HepG2 (cell line): ENCODE data around the gene RAC3. TPM values are rescaled to one million over a fixed set of nuclear protein-coding genes. Genes with fewer than 3 reads are reported as not detected.
A peak's percentile ranks its signal among the peaks of the same experiment; 100 is the strongest.

ENCODE experiments used
- CREB1 ChIP-seq, 2 experiments: fragments of 450-650 bp in 1 of 2; IDR thresholded peaks; 2 replicates each; pipeline ENCODE4 v1.6.1; 2016 to 2017; ENCODE audit warnings: control low read depth in 1 of 2, mild to moderate bottlenecking in 1 of 2, missing compliant biosample characterization in 1 of 2, missing genetic modification characterization in 1 of 2
- GABPA ChIP-seq, 2 experiments: IDR thresholded peaks; 2 replicates each; pipeline ENCODE4 v1.6.1; 2011 to 2016; ENCODE audit warnings: low read depth in 2 of 2, low read length in 1 of 2, missing biosample characterization in 1 of 2, missing genetic modification characterization in 1 of 2
- HNF4A ChIP-seq: sonication (generic); formaldehyde crosslinking; IDR thresholded peaks from 2 replicates; pipeline ENCODE4 v1.4.0; 2020; ENCODE audit warnings: missing genetic modification reagents
- HOXA3 ChIP-seq: sonication (generic); formaldehyde crosslinking; IDR thresholded peaks from 2 replicates; pipeline ENCODE4 v1.5.0; 2020; ENCODE audit warnings: missing genetic modification reagents
- IRF1 ChIP-seq: sonication (generic); formaldehyde crosslinking; IDR thresholded peaks from 2 replicates; pipeline ENCODE4 v1.4.0; 2020; ENCODE audit warnings: low read depth, mild to moderate bottlenecking, missing genetic modification reagents
- MED13 ChIP-seq: sonication (generic); formaldehyde crosslinking; IDR thresholded peaks from 2 replicates; pipeline ENCODE4 v1.5.0; 2020; ENCODE audit warnings: missing genetic modification reagents
- SMAD1 ChIP-seq: sonication (generic); formaldehyde crosslinking; IDR thresholded peaks from 2 replicates; pipeline ENCODE4 v1.4.0; 2020; ENCODE audit warnings: missing genetic modification reagents, low read depth, mild to moderate bottlenecking, borderline replicate concordance
- ZFP90 ChIP-seq: sonication (generic); formaldehyde crosslinking; IDR thresholded peaks from 2 replicates; pipeline ENCODE4 v1.8.0; 2022; ENCODE audit warnings: missing genetic modification reagents, mild to moderate bottlenecking, inconsistent platforms, borderline replicate concordance
- ZNF143 ChIP-seq: sonication (generic); formaldehyde crosslinking; IDR thresholded peaks from 2 replicates; pipeline ENCODE4 v1.4.0; 2020; ENCODE audit warnings: missing genetic modification reagents
- ZNF263 ChIP-seq: sonication (generic); formaldehyde crosslinking; IDR thresholded peaks from 2 replicates; pipeline ENCODE4 v1.4.0; 2020; ENCODE audit warnings: missing genetic modification reagents
- ZNF335 ChIP-seq: sonication (generic); formaldehyde crosslinking; IDR thresholded peaks from 2 replicates; pipeline ENCODE4 v1.4.0; 2020; ENCODE audit warnings: missing genetic modification reagents
- ZNF468 ChIP-seq: sonication (generic); formaldehyde crosslinking; IDR thresholded peaks from 2 replicates; pipeline ENCODE4 v1.8.0; 2022; ENCODE audit warnings: mild to moderate bottlenecking, moderate library complexity, missing genetic modification reagents
- ZNF496 ChIP-seq: sonication (generic); formaldehyde crosslinking; IDR thresholded peaks from 2 replicates; pipeline ENCODE4 v1.8.1; 2023; ENCODE audit warnings: mild to moderate bottlenecking, moderate library complexity, missing genetic modification reagents; ENCODE audit not compliant: insufficient replicate concordance
- ZNF703 ChIP-seq: sonication (generic); formaldehyde crosslinking; IDR thresholded peaks from 2 replicates; pipeline ENCODE4 v1.5.1; 2020; ENCODE audit warnings: missing genetic modification reagents, mild to moderate bottlenecking, moderate library complexity, borderline replicate concordance
- ZSCAN21 ChIP-seq: sonication (generic); formaldehyde crosslinking; IDR thresholded peaks from 2 replicates; pipeline ENCODE4 v1.8.0; 2022; ENCODE audit warnings: mild to moderate bottlenecking, missing genetic modification reagents, moderate library complexity, borderline replicate concordance
- polyA plus RNA-seq, 8 experiments: library from polyadenylated mRNA; depleted of rRNA in 3 of 8; stranded (reverse) in 7 of 8; unstranded in 1 of 8; fragments of >200 nt; fragmentation: Illumina TruSeq in 4 of 8; extraction: Trizol in 4 of 8; gene quantifications; 2 replicates each; pipeline versions ENCODE4 v1.2.1 to v1.2.3, GENCODE V29; 2011 to 2016; ENCODE audit warnings: low read depth in 4 of 8, missing spikeins in 1 of 8, mixed read lengths in 1 of 8; ENCODE audit not compliant: insufficient read depth in 1 of 8
- total RNA-seq, 5 experiments: library from RNA; depleted of rRNA; stranded (reverse); fragments of >200 nt; fragmentation: Illumina TruSeq; extraction: Trizol; gene quantifications; 2 replicates each; pipeline ENCODE4 v1.2.3, GENCODE V29; 2016; ENCODE audit warnings: low read depth in 1 of 5
- TF ChIP-seq, protein P1 (sequence below): sonication (generic); formaldehyde crosslinking; IDR thresholded peaks from 2 replicates; pipeline ENCODE4 v1.8.1; 2023; ENCODE audit warnings: mild to moderate bottlenecking, moderate library complexity, missing genetic modification reagents
- TF ChIP-seq, protein P2 (sequence below): sonication (generic); formaldehyde crosslinking; IDR thresholded peaks from 2 replicates; pipeline ENCODE4 v1.5.1; 2020; ENCODE audit warnings: missing genetic modification reagents, mild to moderate bottlenecking, borderline replicate concordance
- TF ChIP-seq, protein P3 (sequence below): sonication (generic); formaldehyde crosslinking; IDR thresholded peaks from 2 replicates; pipeline ENCODE4 v1.4.0; 2020; ENCODE audit warnings: missing genetic modification reagents
- TF ChIP-seq, protein P4 (sequence below): IDR thresholded peaks from 2 replicates; pipeline ENCODE4 v1.6.1; 2016; ENCODE audit warnings: missing compliant biosample characterization, missing genetic modification reagents, borderline replicate concordance

Gene RAC3
- total and polyA plus RNA-seq, 2 of the 13 experiments (the other 11 are each of a cell fraction or from before 2014, with no cell fraction given), result 10.5 to 21.3 TPM

DNA sequence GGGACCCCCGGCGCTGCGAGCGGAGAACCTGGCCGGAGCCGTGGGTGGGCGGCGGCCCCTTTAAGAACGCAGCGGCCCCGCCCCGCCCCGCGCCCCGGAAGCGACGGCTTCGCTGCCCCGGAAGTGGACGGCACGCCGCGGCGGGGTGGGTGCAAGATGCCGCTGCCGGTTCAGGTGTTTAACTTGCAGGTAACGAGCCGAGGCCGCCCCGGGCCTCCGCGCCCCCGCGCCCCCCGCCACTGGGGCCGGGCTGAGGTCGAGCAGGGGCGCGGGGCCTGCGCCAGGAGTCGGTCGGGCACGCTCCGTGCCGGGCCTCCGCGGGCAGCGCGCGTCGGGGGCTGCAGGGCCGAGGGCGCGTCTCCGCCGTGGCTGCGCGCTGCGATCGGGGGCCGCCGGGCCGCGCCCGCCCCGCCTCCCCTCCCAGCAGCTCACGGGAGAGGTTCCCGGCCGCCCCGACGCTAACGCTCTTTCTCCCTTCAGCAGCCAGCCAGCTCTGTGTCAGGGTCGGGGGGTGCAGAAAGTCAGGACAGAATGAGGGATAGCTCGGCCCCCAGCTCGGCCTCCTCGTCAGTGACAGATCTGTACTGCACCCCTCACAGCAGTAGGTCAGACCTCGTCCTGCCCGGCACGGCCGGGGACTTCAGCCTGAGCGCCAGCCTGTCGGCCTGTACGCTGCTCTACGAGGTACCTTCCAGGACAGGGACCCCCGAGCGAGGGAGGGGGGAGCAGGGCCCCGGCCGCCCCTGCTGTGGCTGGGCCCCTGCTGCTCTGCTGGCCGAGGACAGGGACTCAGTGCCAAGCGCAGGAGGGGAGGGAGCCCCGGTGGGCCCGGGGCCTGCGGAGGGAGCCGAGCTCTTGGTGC lies 20.5 kb downstream of the RAC3 start, which contains the start of the genes GPS1 and RFNG (continued):
- TF ChIP-seq ZNF263 (CRISPR knock-in tag) (0 out of 2 replicates have a peak, but pooled peaks have one; percentile 48), ZFP90 (0 out of 2 replicates have a peak, but pooled peaks have one; percentile 47), ZNF335 (CRISPR knock-in tag) (no peak), GABPA (IDR thresholded peaks at IDR 0.05; ENCODE audit: low read depth, low read length) (no peak), GABPA (CRISPR knock-in tag; IDR thresholded peaks at IDR 0.05; ENCODE audit: low read depth) (peak; percentile 88), ZNF496 (no peak), ZSCAN21 (peak; percentile 50; the same call in 1 of the 2 replicates), IRF1 (CRISPR knock-in tag) (no peak), CREB1 (IDR thresholded peaks at IDR 0.05) (peak; percentile 53; the same call in 1 of the 2 replicates), CREB1 (CRISPR knock-in tag; IDR thresholded peaks at IDR 0.05) (no peak), ZNF143 (CRISPR knock-in tag) (no peak), ZNF468 (CRISPR knock-in tag) (no peak), ZNF703 (CRISPR knock-in tag) (no peak), SMAD1 (no peak), HNF4A (CRISPR knock-in tag) (no peak), MED13 (CRISPR knock-in tag) (0 out of 2 replicates have a peak, but pooled peaks have one; percentile 3), HOXA3 (CRISPR knock-in tag) (peak; percentile 60; the same call in 1 of the 2 replicates)
- TF ChIP-seq, protein P1, sequence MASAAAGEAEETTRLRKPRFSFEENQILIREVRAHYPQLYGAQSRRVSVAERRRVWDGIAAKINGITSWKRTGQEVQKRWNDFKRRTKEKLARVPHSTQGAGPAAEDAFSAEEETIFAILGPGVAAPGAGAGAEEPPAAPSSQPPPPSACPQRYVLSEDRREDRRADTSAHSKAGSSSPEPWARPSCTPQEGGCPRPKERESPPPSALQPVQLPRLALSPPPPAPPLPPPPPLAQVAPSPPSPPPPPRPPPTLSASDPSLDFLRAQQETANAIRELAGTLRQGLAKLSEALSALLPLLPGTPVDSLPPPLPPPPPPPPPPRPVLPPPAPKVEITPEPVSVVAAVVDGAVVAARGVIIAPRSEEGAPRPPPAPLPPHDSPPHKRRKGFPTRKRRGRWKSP (CRISPR knock-in tag), result peak; percentile 50; the same call in 1 of the 2 replicates
- TF ChIP-seq, protein P2, sequence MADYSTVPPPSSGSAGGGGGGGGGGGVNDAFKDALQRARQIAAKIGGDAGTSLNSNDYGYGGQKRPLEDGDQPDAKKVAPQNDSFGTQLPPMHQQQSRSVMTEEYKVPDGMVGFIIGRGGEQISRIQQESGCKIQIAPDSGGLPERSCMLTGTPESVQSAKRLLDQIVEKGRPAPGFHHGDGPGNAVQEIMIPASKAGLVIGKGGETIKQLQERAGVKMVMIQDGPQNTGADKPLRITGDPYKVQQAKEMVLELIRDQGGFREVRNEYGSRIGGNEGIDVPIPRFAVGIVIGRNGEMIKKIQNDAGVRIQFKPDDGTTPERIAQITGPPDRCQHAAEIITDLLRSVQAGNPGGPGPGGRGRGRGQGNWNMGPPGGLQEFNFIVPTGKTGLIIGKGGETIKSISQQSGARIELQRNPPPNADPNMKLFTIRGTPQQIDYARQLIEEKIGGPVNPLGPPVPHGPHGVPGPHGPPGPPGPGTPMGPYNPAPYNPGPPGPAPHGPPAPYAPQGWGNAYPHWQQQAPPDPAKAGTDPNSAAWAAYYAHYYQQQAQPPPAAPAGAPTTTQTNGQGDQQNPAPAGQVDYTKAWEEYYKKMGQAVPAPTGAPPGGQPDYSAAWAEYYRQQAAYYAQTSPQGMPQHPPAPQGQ, result no peak
- TF ChIP-seq, protein P3, sequence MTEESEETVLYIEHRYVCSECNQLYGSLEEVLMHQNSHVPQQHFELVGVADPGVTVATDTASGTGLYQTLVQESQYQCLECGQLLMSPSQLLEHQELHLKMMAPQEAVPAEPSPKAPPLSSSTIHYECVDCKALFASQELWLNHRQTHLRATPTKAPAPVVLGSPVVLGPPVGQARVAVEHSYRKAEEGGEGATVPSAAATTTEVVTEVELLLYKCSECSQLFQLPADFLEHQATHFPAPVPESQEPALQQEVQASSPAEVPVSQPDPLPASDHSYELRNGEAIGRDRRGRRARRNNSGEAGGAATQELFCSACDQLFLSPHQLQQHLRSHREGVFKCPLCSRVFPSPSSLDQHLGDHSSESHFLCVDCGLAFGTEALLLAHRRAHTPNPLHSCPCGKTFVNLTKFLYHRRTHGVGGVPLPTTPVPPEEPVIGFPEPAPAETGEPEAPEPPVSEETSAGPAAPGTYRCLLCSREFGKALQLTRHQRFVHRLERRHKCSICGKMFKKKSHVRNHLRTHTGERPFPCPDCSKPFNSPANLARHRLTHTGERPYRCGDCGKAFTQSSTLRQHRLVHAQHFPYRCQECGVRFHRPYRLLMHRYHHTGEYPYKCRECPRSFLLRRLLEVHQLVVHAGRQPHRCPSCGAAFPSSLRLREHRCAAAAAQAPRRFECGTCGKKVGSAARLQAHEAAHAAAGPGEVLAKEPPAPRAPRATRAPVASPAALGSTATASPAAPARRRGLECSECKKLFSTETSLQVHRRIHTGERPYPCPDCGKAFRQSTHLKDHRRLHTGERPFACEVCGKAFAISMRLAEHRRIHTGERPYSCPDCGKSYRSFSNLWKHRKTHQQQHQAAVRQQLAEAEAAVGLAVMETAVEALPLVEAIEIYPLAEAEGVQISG (CRISPR knock-in tag), result peak; percentile 84
- TF ChIP-seq, protein P4, sequence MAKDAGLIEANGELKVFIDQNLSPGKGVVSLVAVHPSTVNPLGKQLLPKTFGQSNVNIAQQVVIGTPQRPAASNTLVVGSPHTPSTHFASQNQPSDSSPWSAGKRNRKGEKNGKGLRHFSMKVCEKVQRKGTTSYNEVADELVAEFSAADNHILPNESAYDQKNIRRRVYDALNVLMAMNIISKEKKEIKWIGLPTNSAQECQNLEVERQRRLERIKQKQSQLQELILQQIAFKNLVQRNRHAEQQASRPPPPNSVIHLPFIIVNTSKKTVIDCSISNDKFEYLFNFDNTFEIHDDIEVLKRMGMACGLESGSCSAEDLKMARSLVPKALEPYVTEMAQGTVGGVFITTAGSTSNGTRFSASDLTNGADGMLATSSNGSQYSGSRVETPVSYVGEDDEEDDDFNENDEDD (CRISPR knock-in tag), result peak; percentile 35; the same call in 1 of the 2 replicates
